ENCODE measurements around the gene WFDC1.

- TF ChIP-seq CTCF (IDR thresholded peaks at IDR 0.05), result no peak
- TF ChIP-seq RAD21 (IDR thresholded peaks at IDR 0.05; ENCODE audit: low read length), result no peak
- no peak for TF ChIP-seq GATA2 (CRISPR knock-in tag; IDR thresholded peaks at IDR 0.05)
- TF ChIP-seq MAX (IDR thresholded peaks at IDR 0.05; ENCODE audit: low read depth), result no peak
- TF ChIP-seq JUND (IDR thresholded peaks at IDR 0.05), result no peak
Measured at GRCh38 chr16:84274515-84274914, 20.2 kb upstream of the WFDC1 start.
